Ascending aorta (tissue), 2 donors: ENCODE measurements around the gene INPP5D. TPM values are rescaled to one million over a fixed set of nuclear protein-coding genes. Genes with fewer than 3 reads are reported as not detected.
"Not testable (repeated sequence)": the region's sequence is repeated elsewhere in the genome, so short reads cannot be mapped to it uniquely, and the experiment has no call there.

Experiments used
- DNase-seq, 2 donors: peaks; one replicate each; pipeline ENCODE4 v3.0.0-alpha.2; 2019; ENCODE audit warnings: low spot score in 2 of 2
- H3K27ac ChIP-seq, 2 donors: fragments of 200-600 bp; sonication (generic); one replicate each; pipeline ENCODE4 v1.5.1; 2016 to 2017; ENCODE audit warnings: mild to moderate bottlenecking in 1 of 2
- H3K27me3 ChIP-seq: fragments of 200-600 bp; sonication (generic); one replicate; pipeline ENCODE4 v1.5.1; 2017
- H3K36me3 ChIP-seq, 2 donors: fragments of 200-600 bp; sonication (generic); one replicate each; pipeline ENCODE4 v1.5.1; 2016
- H3K4me1 ChIP-seq, 2 donors: fragments of 200-600 bp; sonication (generic); one replicate each; pipeline ENCODE4 v1.5.1; 2016 to 2017; ENCODE audit warnings: mild to moderate bottlenecking in 1 of 2
- H3K4me3 ChIP-seq, 2 donors: fragments of 200-600 bp; sonication (generic); one replicate each; pipeline ENCODE4 v1.5.1; 2016 to 2017; ENCODE audit warnings: mild to moderate bottlenecking in 1 of 2
- H3K9me3 ChIP-seq, 2 donors: fragments of 200-600 bp; sonication (generic); one replicate each; pipeline ENCODE4 v1.5.1; 2016
- CTCF ChIP-seq, 3 experiments: fragments of 200-600 bp in 2 of 3; fragments of 450-650 bp in 1 of 3; sonication (generic) in 2 of 3; IDR thresholded peaks; one replicate each; pipeline ENCODE4 v1.5.1; 2016 to 2019; ENCODE audit warnings: antibody characterized with exemption in 3 of 3, mild to moderate bottlenecking in 1 of 3, moderate library complexity in 1 of 3
- intact Hi-C: fragments of 100-400 bp; cut with DNase I; formaldehyde crosslinking; loops from one replicate; pipeline ENCODE4 v1.15.1; 2023
- total RNA-seq: library from RNA; depleted of rRNA; stranded (reverse); fragments of >200 nt; gene quantifications from one replicate; pipeline ENCODE4 v1.1.0, GENCODE V29; 2016

The INPP5D gene
- total RNA-seq, 1 donor from 2014 or later = 21.7 TPM

- Histone ChIP-seq H3K9me3 (no peaks in the 10 kb centered on the region), H3K4me1 (no peaks in the 10 kb centered on the region), H3K4me3 (no peak overlapping the region), H3K36me3 (no peaks in the 10 kb centered on the region), H3K27me3 (no peaks in the 10 kb centered on the region), H3K27ac (no peak overlapping the region)
- TF ChIP-seq CTCF (IDR thresholded peaks at IDR 0.05) = no peak
- DNase-seq = no peak
- intact Hi-C loops = no loop called here
These were observed 93.1 kb downstream of the INPP5D start for GRCh38 chr2:233153146-233153798.

- DNase-seq = no peak
- intact Hi-C loops = no loop called here
- TF ChIP-seq CTCF (IDR thresholded peaks at IDR 0.05) = no peak
- Histone ChIP-seq H3K9me3 (no peaks in the 10 kb centered on the region), H3K27me3 (no peaks in the 10 kb centered on the region), H3K36me3 (no peaks in the 10 kb centered on the region), H3K4me1 (no peaks in the 10 kb centered on the region), H3K27ac (no peak overlapping the region), H3K4me3 (no peak overlapping the region)
These were observed 95.9 kb downstream of the INPP5D start for GRCh38 chr2:233156001-233156400.

- H3K27ac ChIP-seq, DNase-seq, H3K9me3 ChIP-seq, H3K36me3 ChIP-seq, H3K27me3 ChIP-seq, H3K4me3 ChIP-seq, intact Hi-C loops, H3K4me1 ChIP-seq: not testable (repeated sequence)
These were observed 96.3 kb downstream of the INPP5D start for GRCh38 chr2:233156461-233156860.

GRCh38 chr2:233161730-233162129 is 101.6 kb downstream of the INPP5D start:
- intact Hi-C loops = no loop called here

GRCh38 chr2:233162770-233163169 is 102.6 kb downstream of the INPP5D start:
- Histone ChIP-seq H3K4me1 (no peaks in the 10 kb centered on the region), H3K36me3 (no peaks in the 10 kb centered on the region), H3K27me3 (no peaks in the 10 kb centered on the region), H3K9me3 (no peaks in the 10 kb centered on the region), H3K4me3 (no peak overlapping the region), H3K27ac (no peak overlapping the region)
- no peak for DNase-seq
- intact Hi-C loops = no loop called here
- TF ChIP-seq CTCF (IDR thresholded peaks at IDR 0.05) = no peak

More at GRCh38 chr2:233161730-233162129, 101.6 kb downstream of the INPP5D start:
- Histone ChIP-seq H3K36me3 (no peaks in the 10 kb centered on the region), H3K27me3 (no peaks in the 10 kb centered on the region), H3K9me3 (no peaks in the 10 kb centered on the region), H3K27ac (no peak overlapping the region), H3K4me1 (no peaks in the 10 kb centered on the region), H3K4me3 (no peak overlapping the region)
- TF ChIP-seq CTCF (IDR thresholded peaks at IDR 0.05) = no peak
- DNase-seq = no peak

GRCh38 chr2:233163486-233164103 is 103.5 kb downstream of the INPP5D start:
- no peak for DNase-seq
- Histone ChIP-seq H3K9me3 (no peaks in the 10 kb centered on the region), H3K4me1 (no peaks in the 10 kb centered on the region), H3K36me3 (no peaks in the 10 kb centered on the region), H3K27me3 (no peaks in the 10 kb centered on the region), H3K27ac (no peak overlapping the region), H3K4me3 (no peak overlapping the region)
- no peak for TF ChIP-seq CTCF (IDR thresholded peaks at IDR 0.05)
- intact Hi-C loops = no loop called here
